ENCODE measurements around the gene CNPY1. TPM values are rescaled to one million over a fixed set of nuclear protein-coding genes. Genes with fewer than 3 reads are reported as not detected.

CNPY1 gene
- total RNA-seq, 1 experiment from 2014 or later, result not detected

DNA sequence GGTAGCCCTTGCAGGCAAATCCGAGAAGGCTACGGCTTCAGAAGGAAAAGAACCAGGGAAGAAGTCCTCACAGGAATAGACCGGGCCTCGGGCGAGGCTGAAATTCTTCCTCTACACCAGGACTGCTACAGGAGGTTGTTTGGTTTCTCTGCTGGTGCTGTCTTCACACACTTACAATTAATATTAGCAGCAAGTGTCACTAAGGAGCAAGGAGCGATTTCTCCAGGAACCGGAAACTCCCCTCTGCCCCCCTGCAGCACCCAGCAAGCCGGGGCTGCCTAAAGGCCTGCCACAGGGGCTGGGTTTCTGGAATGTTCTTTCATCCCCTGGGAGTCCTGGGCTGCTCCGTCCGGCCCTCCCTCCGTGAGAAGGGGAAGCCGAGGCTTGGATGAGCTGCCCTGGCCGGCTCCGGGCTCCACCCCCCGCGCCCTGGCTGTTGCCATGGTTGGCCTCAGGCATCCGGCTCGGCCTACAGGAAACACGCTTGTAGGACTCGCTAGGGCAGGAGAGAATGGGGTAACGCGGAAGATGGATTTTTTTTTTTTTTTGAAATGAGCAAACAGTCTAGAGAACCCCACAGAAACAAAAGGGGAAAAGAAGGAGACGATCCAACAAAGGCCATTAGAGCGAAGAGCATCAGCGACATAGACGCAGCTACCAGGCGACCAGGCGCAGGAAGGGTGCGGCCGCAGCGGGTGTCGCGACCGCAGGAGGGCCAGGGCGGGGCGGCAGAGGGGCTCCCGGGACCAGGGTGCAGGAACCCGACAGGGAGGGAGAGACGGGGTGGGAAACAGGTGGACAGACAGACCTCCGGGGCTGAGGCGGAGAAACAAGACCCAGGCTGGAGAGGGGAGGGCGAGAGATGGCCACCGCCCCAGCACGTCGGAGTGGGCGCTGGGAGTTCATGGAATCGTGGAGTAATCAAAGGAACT lies 55.4 kb downstream of the CNPY1 start:
- peak; percentile 17 for DNase-seq (ENCODE audit: low read depth)

DNA sequence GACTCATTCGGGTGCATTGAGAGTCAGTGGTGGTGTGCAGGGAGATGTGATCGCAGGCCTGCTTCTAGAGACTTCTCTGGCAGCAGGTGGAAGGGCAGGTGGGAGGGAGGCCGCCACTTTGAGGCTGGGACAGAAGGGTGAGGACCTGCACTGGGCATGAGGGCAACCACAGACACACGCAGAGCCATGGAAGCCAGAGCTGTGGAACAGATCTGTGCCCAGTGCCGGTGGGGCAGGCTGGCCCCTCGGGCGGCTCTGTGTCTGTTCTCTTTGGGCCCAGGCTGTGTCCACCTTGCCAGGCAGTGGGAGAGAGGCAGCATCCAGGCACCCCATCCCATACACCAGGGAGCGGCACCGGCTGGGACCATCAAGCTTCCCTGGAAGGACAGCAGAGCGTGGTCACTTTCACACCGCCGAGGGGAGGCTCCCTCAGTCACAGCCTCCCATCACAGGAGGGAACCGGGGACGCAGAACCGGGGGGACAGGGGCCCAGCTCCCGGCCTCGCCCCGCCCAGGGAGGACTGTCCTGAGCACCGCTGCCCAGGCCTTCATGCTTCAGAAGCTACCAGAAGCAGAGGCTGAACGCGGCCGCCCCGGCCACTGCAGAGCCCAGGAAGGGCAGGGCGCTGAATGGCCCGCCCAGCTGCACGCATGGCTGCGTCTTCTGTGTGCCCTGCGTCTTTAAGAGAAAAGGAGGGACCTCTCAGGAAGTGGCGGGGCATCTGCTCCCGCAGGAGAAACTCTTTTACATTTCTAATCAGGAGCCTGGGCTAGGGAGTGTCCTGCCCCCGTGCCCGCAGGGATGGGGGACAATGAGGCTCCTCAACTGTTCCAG lies 56.3 kb downstream of the CNPY1 start:
- DNase-seq (ENCODE audit: low read depth), result no peak

DNA sequence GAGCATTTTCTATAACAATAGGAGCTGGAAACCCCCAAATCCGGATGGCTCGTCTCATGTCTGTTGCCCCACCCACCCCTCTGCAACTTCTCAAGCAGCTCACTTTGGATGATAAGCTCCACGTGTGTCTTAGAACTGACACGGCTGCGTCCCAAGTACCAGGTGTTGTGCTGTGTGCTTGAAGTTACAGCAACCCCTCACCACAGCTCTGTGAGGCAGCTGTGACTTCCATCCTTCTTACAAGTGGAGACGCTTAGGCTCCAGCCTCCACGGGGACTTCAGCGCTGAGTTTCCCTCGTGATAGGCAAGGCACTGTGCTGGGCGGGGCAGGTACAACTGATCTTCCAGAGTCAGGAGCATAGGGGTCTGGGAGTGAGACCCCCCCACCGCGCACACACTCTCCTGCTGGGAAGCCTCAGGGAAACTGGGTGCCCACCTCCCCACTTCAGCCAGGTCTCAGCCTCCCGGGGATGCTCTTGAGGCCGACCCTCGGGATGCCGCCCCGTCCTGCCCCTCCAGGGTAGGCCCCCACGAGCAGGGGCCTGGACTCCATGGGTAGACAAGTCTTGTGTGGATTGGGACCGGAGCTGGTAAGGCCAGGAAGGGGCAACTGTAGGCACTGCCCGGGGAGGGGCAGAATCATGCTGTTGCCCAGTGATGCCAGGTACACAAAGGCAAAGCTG lies 57.1 kb downstream of the CNPY1 start:
- DNase-seq (ENCODE audit: low read depth), result no peak

DNA sequence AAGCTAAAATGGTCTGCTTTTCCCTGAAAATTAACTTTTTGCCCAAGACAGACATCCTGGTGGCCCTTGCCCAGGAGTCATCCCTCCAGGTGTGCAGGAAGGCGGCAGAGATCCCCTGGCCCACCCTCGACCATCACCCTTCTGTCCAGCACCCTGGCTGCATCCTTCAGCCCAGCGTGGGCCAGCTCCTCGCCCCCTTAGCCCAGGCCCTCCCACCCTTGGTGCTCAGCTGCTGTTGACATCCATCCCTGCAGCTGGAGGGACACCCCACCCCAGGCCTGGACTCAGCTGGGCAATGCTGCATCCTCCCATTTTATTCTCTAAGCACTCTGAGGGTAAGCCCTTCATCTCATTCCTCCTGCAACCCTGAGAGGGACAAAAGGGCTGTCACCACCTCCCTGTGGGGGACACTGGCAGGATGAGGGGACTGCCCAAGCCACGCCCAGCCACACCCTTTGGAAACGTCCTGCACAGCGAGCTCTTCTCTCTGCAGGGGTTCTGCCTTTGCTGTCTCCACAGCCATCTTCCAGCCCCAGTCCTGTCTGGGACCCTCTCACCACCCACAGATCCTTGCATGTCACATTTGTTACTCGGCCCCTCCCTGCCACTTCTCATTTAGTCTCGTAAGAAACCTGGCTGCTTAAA lies 57.8 kb downstream of the CNPY1 start:
- no peak for DNase-seq (ENCODE audit: low read depth)

DNA sequence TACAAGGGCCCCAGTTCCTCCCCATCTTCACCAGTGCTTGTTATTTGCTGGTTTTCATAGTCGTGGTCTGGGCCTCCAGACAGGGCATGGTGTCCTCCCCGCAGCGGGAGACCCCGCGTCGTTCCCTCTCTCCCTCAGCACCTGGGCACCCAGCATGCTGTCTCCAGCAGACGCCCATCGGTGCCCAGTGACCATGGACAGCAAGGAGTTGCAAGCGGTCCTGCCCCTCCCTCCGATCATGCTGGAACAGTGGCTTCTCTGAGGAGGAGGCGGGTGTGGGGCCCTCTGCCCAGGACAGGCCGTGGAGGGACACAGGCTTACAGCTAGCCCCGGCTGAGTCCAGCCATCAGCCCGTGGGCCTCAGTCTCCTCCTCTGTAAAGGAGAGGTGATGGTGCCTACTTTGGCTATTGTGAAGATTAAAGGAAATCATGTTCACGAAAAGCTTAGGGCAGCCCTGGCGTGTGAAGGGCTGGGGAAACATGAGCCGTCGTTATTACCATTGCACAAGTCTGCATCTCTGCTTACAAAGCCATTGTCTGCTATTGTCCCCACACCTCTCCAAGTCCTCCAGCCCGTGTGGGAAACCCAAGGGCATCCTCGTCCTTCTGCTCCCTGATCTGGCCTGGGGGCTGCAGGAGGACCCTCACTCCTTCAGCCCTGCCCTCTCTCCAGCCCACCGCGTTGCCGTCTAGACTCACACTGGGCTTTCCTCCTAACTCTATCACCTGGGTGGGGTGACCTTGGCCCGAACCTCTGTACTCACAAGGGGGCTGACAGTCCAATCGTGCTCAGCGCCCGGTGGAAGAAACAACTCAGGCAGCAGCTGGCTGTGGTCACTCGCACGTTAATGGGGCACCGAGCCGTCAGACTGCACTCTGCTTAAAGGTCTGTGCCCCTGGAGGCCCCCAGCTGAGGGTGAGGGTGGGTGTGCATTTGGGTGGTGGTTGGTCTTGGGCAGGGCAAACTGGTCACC lies 58.6 kb downstream of the CNPY1 start:
- DNase-seq (ENCODE audit: low read depth), result no peak

DNA sequence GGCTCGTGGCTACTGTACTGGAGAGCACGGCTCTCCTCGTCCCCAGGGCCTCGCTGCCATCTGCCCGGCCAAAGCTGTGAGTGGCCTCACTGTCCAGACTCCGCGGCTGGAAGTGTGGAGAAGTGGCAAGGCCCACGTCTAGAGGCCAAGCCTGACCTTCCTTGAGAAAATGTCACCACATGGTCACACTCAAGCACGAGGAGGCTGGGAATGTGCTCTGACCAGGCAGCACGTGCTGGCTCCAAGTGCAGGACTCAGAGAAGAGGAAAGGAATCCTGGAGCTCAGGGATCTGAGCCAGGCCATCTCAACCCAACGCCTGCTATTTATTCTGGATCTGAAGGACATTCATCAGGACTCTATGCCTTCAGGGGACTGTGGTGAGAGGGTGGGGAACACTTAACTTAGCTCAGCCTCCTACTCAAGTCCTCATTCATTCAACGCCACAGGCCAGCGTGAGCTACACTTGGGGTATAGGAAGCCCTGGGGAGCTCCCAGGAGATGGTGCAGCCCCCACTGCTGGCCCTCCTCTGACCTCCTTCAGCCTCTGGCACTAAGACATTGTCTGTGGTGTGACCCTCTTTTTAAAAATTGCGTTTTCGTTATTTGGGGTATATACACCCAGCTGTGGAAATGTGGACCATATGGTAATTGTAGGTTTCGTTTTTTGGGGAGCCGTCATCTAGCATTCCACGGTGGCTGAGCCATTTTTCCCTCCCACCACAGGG lies 59.4 kb downstream of the CNPY1 start:
- no peak for DNase-seq (ENCODE audit: low read depth)

DNA sequence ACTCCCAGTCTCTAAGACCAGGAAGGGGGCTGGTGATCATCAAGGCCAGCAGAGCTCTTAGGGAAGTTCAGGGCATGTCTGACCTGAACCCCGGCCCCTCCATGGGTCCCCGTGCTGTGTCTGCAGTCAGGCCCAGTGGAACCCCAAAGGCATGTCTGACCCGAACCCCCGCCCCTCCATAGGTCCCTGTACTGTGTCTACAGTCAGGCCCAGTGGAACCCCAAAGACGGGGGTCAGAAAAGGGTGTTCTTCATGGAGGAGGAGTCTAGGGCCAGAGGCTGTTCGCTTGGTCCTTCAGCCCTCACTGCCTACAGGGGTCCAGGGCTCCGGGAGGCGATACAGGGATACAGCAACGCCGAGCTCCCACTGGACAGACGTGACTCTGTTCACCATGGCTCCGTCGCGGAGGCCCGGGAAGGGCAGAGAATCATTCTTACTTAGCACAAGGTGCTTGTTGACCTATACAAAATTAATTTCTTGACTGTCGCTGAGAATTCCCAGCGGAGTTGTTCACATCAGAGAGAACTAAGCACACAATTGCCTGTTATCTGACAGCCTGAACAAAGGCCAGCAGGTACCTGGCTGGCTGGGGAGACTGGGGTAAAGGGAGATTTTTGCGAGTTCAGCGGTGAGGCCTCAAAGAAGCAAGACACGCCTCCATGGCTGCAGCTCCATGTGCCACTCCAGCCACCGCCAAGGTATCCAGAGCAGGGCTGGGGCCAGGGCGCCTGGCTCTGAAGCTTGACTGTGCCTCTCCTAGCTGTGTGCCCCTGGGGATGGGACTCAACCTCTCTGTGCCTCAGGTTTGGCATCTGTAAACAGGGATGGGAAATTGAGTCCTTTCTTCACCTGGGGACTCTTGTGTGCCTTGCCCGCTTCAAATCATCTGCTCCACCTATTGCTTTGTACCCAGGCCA lies 61.6 kb downstream of the CNPY1 start:
- no peak for DNase-seq (ENCODE audit: low read depth)

DNA sequence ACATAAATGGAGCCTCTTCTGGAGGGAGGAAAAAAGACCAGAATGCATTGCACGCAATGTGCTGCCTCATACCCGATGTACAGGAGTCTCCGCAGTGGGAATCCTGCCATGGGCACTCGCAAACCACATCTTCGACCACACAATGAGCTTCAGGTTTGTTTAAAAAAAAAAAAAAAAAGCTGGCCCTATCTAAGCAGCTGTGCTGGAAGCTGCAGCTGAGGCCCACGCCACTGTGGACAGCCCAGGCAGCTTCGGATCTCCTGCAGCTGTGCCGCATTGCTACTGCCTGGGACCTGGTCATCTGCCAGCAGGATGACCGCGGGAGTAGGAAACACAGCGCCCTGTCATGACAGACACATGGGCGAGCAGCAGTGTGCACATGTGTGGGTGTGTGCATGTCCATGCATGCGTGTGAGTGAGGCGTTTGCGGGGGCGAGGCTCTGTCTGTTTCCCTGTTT lies 62.5 kb downstream of the CNPY1 start:
- DNase-seq (ENCODE audit: low read depth), result peak; percentile 65

DNA sequence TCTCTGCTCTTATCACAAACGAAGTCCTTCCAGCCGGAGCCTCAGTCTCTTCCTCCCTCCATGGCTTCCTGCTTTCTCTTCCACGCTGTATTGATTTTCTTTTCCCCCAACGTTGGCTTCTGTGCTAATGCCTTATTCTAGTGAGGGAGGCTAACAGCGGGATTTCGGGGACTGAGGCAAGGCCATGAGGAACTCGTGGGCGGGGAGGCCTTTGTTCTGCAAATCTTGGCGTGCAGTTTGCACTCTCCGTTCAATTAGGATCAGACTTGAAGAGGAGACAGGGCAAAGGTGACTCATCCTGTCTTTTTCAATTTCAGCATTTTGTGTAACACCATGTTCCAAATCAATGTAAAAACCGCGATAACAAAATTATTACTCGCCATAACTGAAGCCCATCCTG lies 63.1 kb downstream of the CNPY1 start:
- no peak for DNase-seq (ENCODE audit: low read depth)

DNA sequence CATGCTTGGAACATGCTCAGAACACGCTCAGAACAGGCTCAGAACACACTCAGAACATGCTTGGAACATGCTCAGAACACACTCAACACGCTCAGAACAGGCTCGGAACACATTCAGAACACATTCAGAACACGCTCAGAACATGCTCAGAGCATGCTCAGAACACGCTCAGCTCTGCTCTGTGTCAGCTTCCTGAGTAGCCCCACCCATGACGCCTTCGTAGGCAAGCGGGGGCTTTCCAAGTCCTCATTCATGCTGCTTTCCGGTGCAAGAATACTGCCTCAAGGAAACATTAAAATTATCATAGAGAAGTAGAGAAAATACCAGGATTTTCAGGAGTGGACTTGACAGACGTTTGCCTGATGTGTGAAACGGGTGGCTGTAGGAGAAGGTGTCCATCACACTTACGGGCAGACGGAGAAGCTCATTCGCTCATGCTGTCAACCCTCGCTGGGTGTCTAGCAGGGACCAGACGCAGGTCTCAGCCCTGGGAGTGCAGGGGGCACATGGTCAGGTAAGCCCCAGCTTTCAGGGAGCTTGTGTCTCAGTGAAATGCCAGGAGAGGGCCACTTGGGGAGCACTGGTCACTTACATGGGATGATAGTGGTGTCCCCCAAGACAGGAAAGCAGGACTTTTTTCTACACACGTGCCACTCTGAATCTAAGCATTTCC lies 63.7 kb downstream of the CNPY1 start:
- no peak for DNase-seq (ENCODE audit: low read depth)

DNA sequence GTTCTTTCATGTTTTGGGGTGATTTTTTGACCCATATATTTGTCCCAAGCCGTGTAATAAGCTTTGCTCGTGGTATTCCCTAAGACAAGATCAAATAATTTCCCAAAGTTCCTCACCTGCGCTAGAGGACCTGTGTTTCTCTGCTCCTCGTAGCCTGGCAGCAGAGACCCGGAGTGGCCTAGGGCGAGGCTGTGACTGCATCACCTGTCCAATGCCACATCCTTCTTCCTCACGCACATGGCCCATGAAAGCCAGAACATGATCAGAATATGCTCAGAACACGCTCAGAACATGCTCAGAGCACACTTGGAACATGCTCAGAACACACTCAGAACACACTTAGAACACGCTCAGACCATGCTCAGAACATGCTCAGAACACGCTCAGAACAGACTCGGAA lies 64.6 kb downstream of the CNPY1 start:
- DNase-seq (ENCODE audit: low read depth), result no peak

DNA sequence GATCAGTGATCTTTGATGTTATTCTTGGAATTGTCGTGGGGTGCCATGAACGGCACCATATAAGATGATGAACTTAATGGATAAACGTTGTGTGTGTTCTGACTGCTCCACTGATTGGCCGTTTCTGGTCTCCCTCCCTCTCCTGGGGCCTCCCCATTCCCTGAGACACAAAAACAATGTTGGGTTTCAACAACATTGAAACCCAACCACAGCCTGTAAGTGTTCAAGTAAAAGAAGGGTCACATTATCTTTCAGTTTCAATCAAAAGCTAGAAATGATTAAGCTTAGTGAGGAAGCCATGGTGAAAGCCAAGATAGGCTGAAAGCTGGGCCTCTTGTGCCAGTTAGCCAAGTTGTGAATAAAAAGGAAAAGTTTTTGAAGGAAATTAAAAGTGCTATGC lies 68.9 kb downstream of the CNPY1 start:
- DNase-seq (ENCODE audit: low read depth), result no peak

DNA sequence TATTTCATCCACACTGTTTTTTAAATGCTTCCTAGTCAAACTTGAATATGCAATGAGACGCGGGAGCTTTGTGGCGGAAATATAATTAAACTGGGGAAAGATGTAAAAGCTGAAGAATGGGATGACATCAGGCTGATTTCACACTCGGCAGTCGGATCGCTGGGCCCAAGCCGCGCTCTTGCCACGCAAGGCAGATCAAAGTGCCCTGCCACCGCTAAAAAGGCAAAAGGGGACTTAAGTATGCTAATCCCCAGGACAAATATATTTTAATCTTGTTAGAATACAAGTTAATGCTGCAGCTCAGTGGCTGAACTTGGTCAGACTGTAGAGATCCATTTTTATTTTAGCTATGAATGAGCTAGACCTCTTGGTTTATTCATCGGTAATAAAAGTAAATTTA lies 74.6 kb downstream of the CNPY1 start:
- DNase-seq (ENCODE audit: low read depth), result no peak

DNA sequence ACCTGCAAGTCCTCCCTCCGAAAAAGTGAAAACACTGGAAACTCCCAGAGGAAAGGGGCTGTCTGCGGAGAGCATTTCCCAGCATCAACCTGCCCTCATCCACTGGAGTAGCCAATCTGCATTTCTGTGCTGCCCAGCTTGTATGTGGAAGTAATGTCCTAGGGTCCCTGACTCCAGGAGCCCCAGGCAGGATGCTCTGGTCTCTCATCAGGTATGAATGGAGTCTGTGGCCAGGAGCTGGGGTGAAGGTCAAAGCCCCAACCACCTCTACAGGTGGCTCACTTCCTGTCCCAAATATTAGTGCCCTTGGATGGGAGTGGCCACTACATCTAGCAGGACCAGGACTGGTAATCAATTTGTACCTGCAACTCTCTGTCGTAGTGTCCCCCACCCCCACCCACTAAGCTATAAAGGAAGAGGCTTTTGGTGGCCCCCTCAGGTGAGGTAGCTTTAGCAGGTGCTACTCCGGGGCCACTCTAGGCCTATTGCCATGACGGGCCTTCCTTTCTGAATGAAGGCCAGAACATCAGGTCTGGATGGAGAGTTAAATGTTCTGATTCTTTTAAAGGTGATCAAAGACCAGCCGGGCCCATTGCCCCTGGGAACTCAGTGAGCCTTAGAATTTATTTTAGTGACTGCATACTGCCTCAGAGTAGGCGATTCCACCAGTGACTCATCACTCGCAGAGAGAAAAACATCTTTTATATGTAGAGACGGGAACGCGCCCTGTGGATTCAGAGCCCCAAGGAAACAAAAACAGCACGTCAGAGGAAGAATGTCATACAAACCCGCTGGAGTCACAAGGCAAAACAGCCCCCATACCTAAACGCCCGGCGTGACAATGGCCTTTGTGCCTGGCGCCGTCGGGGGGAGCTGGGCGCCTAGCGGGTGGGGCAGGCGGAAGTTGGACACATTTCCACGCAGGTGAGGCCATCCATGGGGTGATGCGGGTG lies 75.4 kb downstream of the CNPY1 start:
- no peak for DNase-seq (ENCODE audit: low read depth)

DNA sequence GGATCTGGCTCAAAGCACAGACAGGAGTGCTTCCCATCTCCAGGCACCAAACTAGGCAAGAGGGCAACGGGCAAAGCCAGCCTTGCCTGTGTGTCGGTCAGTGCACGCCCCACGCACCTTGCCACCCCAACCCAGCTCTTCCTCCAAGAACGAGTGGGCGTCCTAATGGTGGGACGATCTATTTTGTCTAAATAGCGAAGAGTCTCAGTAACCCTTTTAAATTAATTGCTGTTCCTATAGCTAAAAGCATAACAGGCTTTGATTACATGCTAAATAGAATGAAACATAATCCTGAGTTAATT lies 76.2 kb downstream of the CNPY1 start:
- DNase-seq (ENCODE audit: low read depth), result no peak

DNA sequence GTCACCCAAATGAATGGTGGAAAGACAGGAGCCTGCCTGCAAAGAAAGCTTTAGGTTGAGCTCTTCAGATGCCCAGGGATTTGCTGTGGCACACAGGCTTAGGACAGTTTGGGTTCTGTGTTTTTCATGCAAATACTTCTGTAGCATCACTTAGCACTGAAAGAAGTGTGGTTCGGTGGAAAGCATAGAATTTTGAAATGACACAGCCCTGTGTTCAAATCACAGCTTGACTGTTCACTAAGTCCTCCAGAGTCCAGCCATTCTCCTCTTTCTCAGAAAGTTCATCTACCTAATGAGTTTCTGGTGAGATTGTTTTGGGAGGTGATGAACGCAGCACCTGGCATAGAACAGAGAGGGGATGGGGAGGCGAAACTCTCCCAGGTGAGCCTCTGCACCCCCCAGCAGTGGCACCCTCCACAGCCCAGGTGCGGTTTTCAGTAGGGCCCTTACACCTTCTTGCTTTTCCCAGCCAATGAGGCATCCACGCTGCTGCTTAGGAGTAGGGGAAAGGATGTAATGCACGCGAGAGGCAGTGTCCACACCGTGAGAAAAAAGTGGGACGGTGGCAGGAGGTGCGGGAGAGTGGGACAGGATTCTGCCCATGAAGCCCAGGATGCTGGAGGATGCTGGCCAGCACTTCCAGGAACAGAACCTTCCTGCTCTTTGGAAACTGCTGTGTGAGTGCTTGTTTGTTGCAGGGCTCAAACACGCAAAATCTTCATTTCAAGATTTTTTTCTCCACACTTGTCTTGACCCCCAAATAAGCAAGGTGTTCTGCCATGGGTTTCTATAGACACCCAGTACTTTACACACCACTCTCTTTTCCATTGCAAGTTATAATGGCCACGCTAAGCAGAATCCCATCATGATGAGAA lies 76.8 kb downstream of the CNPY1 start:
- no peak for DNase-seq (ENCODE audit: low read depth)

Measured in LHCN-M2 (cell line).